ENCODE data around the gene PBX3.

- TF ChIP-seq CTCF (IDR thresholded peaks at IDR 0.05) (no peak), POLR2A (IDR thresholded peaks at IDR 0.05) (no peak), EP300 (IDR thresholded peaks at IDR 0.05) (no peak), POLR2AphosphoS5 (IDR thresholded peaks at IDR 0.05) (no peak)
These were observed 261.9 kb downstream of the PBX3 start for GRCh38 chr9:126009047-126009446.

Measured in suprapubic skin (tissue), 4 donors.